Glomerular visceral epithelial cell (primary cell): Measurements from ENCODE around the gene ABI3BP.

Experiments used
- DNase-seq: peaks from one replicate; pipeline ENCODE4 v3.0.0-alpha.2; 2016; ENCODE audit errors: extremely low spot score

Gene ABI3BP

GRCh38 chr3:100882571-100882984 lies 110.6 kb downstream of the ABI3BP start:
- no peak for DNase-seq

DNA sequence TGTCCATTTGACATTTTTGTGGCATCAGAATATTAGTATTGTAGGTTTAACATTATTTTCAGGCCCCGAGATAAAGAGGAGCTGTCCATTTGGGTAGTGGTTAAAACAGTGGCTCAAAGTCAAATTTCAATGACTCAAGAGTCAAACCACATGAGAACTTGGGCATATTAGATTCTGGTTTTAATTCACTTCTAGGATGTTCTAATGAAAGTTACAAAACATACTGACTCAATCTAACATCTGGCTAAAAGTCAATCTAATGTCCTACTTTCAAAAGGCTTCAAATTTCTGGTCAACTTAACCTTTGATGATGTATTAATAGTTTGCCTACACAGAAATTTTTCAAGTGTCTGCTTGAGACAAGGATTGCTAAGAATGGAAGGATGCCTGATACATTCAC lies 112.4 kb downstream of the ABI3BP start:
- no peak for DNase-seq

GRCh38 chr3:100880072-100880471 lies 113.1 kb downstream of the ABI3BP start:
- no peak for DNase-seq

DNA sequence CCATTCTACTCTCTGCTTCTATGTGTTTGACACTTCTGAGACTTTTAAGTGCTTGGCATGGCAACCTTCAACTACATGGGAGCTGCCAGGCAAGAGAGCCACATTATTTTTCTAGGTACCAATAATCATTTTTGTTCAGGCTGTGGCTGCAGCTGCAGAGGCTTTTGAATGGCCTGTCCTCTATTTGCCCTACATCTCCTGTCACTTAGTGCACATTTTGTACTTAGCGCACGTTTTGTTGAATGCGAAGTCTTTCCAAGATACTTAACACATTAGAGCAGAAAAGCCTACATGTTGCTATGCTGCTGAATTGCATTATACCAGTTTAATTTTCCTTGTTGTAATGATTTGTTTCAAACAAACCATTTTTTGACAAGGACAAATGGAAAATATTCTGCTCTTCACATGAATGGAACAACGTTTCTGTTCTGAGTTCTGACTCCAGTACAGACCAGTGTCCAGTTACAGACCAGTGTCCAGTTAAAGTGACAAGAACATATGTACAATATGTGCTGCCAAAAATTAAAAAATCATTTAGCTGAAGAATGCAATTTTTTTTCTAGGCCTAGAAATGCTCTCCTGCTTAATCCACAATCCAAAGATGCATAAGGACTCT lies 113.9 kb downstream of the ABI3BP start:
- no peak for DNase-seq

DNA sequence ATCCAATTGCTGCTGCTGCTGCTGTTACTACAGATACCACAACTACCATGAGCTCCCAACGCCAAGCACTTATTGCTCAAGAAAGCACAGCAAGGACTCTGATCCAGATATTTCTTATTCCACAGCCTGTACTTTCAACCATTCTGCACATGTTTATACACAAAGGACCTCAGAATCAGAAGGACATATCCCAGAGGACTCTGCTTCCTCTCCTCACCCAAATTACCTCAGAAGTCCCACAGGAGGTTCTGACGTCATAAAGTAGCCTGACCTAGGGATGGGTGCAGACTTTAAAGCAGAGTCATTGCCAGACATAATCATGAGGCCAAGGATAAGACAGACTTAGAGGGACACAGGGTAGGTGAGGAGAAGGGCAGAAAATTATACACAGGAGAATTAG lies 115.9 kb downstream of the ABI3BP start:
- DNase-seq: no peak

DNA sequence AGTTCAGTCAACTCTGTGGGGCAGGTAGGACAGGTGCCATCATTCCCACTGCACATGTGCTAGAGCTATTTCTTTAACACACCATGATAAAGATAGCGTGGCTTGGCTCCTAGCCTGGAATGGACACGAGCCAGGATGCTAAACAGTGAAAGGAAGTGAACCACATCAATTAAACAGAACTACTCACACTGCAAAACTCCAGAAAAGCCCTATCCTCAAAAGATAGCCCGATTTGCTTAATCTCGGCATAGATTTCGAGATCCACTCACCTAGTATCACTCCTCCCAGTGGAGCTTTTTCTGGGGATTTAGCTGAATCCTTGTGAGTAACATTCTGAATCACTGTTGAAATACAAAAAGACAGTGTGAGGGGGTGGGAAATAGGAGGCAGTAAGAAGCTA lies 118.0 kb downstream of the ABI3BP start:
- DNase-seq: peak; percentile 65

GRCh38 chr3:100873611-100874010 lies 119.6 kb downstream of the ABI3BP start:
- no peak for DNase-seq

GRCh38 chr3:100871306-100871705 lies 121.9 kb downstream of the ABI3BP start:
- DNase-seq: no peak

DNA sequence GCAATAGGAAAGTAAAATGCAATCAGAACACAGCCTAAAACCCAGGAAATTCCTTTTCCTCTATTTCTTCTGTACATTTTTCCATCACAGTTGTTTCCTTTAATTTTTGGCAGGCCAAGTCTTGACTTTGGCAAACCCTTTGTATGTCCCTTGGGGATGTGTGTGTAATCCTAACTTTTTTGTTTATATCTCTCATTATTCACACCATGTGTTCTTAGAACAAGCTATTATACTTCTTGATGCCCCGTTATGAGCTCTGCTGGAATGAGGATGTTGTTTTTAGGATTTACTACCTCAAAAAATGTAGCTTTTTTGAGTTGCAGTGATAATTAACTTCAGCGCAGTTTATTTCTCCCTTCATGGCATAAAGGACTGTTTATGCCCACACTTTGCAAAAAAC lies 123.4 kb downstream of the ABI3BP start:
- no peak for DNase-seq

- no peak for DNase-seq
Observed at GRCh38 chr3:100868894-100869293, 124.3 kb downstream of the ABI3BP start.

DNA sequence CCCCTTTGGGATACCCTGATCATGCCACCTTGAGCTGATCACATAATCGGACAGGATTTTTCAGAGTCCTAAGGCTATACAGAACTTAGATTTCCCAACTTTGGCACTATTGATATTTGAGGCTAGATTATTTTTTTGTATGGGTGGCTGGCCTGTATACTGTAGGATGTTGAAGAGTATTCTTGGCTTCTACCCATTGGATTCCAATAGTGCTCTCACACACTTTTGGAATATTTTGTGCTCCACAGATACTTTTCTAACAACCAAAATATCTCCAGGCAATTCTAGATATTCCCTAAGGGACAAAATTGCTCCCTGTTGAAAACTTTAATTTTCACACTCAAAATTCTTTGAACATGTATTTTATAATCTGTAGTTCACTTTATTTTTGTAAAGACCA lies 125.1 kb downstream of the ABI3BP start:
- DNase-seq: no peak

- no peak for DNase-seq
Observed at GRCh38 chr3:100865442-100865841, 127.8 kb downstream of the ABI3BP start.

GRCh38 chr3:100864471-100865250 lies 128.6 kb downstream of the ABI3BP start:
- peak; percentile 13 for DNase-seq

- no peak for DNase-seq
Observed at GRCh38 chr3:100857863-100858262, 135.4 kb downstream of the ABI3BP start.

GRCh38 chr3:100856821-100857220 lies 136.4 kb downstream of the ABI3BP start:
- DNase-seq: no peak

DNA sequence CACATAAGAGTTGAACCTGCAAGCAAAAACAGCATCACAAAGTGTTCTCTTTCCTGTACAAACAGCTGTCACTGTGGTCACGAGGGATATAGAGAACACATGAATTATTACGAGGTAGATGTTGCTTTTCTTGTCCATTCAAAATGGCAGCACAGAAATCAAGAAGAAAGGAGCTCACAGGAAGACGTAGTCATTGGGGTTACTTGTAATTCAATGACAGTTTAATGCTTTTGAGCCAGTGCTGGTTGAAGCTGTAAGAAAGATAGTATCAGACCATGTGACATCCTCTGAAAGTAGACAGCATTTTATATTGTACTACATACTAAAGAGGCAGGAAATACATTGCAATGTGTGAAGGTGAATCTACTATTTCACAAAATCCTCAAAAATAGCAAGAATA lies 140.4 kb downstream of the ABI3BP start:
- DNase-seq: no peak

- DNase-seq: no peak
Observed at GRCh38 chr3:100850701-100851100, 142.5 kb downstream of the ABI3BP start.

GRCh38 chr3:100850156-100850555 lies 143.1 kb downstream of the ABI3BP start:
- no peak for DNase-seq

DNA sequence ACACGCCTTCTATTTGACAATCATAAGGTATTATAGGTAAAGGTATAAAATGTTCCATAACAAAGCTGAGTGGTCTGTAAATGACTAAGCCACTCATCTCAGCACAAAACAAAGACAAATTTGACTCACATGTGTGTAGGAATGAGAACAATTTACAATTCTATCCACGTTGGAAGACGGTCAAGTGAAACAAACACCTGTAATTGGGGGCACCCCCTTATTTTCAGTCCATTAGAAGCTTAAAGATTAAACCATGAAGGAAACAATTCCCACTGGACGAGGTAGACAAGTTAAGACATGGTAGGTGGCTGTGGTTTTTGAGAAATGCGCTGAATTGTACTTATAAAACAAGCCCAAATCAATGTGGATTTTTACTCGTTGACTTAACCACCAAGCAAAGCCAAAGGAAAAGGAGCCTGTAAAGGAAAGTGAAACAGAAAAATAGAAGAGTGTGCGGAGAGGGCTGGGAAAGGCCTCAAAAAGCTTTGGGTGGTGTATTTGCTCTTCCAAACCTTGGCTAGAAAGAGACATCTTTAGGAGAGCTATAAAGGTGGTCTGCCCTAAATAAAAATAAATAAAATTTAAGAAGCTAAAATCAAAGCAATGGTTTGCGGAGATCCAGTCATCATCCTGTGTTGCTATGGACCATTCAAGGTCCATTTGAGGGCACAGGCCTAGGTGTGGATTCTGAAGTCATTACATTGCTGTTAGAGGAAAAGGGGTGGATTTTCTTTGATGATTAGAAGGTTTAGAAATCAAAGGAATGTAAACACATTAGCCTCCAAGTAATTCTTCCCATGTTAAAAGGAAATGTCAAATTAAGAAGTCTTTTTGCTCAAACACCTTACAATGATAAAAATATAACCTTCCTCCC lies 148.9 kb downstream of the ABI3BP start:
- peak; percentile 62 for DNase-seq

DNA sequence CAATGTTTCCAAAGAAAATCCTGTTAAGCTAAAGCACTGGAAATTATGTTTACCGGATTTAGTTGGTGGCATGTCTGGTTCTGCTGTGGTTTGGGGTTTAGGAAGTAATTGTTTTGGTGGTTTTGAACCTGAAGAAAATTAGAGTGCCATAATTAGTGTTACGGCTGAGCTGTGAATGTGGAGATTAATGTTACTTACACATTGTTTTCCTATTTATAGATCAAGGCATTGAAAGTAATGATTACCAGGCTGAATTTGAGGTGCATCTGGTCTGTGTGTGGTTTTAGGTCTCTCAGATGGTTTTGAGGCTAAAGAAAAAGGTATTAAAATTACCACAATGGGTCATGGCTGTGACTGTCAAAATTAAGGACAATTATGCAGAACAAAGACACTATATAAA lies 155.1 kb downstream of the ABI3BP start:
- no peak for DNase-seq

GRCh38 chr3:100836661-100837060 lies 156.6 kb downstream of the ABI3BP start:
- no peak for DNase-seq

DNA sequence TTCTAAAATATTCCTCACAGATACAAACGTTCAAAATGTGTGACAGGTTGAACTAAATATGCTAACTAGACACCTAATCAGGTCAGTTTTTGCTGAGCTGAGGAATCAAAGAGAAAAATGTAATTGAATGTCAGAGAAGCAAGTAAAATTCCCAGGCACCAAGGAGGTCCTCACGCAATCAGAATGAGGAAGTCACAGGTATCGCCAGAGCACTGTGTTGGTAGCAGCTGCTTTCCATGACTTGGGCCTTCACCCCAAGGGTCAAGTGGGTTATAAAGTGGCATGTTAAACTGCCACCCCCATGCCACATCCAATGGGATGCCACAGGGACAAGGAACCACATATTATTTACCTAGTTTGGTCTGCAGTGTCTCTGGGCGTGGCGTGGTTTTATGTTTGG lies 158.9 kb downstream of the ABI3BP start:
- no peak for DNase-seq

DNA sequence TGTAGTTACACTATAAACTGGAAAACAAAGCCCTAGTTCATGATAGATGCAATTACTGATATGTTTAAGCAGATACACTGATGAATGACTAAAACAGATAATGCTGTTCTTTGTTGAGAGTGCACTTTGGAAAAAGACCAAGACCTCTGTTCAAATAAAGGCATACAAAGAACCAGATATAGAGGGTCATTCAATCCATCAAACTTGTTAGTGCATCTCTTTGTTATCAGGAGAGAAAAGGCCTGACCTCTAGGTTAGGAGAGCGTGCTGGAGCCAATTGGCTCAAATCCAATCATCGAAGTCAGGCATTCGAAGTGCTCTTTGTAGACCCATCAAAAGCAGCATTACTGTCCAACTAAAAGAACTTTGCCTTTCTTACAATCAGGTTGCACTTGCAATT lies 159.7 kb downstream of the ABI3BP start:
- no peak for DNase-seq
